HepG2 (cell line): ENCODE measurements around the gene CCL1. TPM values are rescaled to one million over a fixed set of nuclear protein-coding genes. Genes with fewer than 3 reads are reported as not detected.

ENCODE experiments used
- ATAC-seq: fragments of 200-7000 bp; cut with Tn5 transposase; 3 replicates; pipeline ENCODE4 v1.9.1; 2020; ENCODE audit warnings: mild to moderate bottlenecking, moderate library complexity
- BruUV-seq: library from RNA; stranded (reverse); fragments of 400-500 nt; replicated peaks from 2 replicates; lab custom pipeline; 2021; lab: Mats Ljungman, UMichigan
- CTCF ChIA-PET: fragments of 300-600 bp; formaldehyde crosslinking; extraction: SDS; loops from one replicate; lab custom pipeline; 2021; ENCODE audit warnings: low total read pairs, inconsistent platforms, low intra/inter-chr PET ratio; lab: Yijun Ruan, JAX
- POLR2A ChIA-PET: fragments of 350-600 bp; sonication (Branson Sonifier 250); formaldehyde crosslinking; loops from one replicate; lab custom pipeline; 2020; ENCODE audit warnings: antibody characterized with exemption, inconsistent platforms; lab: Yijun Ruan, JAX
- DNase-seq: peaks from one replicate; pipeline ENCODE4 v3.0.0-alpha.2; 2015; ENCODE audit warnings: low spot score
- FAIRE-seq: peaks from 3 replicates; lab custom pipeline; 2011; peaks lifted over from hg19 to GRCh38; lab: Jason Lieb, UNC
- H2AFZ ChIP-seq: one replicate; pipeline ENCODE4 v1.6.1; 2011; ENCODE audit warnings: low read length, inconsistent platforms
- H3K27ac ChIP-seq: fragments of 300-600 bp; 3 replicates; pipeline ENCODE4 v1.8.0; 2011; ENCODE audit warnings: mixed run types, mild to moderate bottlenecking, mixed read lengths, low read length, inconsistent platforms; ENCODE audit not compliant: insufficient read depth; ENCODE audit errors: extremely low read length
- H3K27me3 ChIP-seq, 2 experiments: fragments of 200-600 bp in 1 of 2; 2 replicates in 1 of 2; 3 replicates in 1 of 2; pipeline versions ENCODE4 v1.6.0 to v1.8.0; 2011; ENCODE audit warnings: low read length in 2 of 2, mild to moderate bottlenecking in 2 of 2, moderate library complexity in 2 of 2, inconsistent platforms in 1 of 2; ENCODE audit not compliant: insufficient read depth in 2 of 2, control insufficient read depth in 1 of 2
- H3K36me3 ChIP-seq, 2 experiments: fragments of 200-600 bp in 1 of 2; replicated peaks in 1 of 2; 2 replicates in 1 of 2; 3 replicates in 1 of 2; pipeline versions ENCODE4 v1.5.1 to v1.8.0; 2011; ENCODE audit warnings: low read length in 2 of 2, inconsistent platforms in 1 of 2; ENCODE audit not compliant: insufficient read depth in 2 of 2, control insufficient read depth in 1 of 2
- H3K4me1 ChIP-seq: 2 replicates; pipeline ENCODE4 v1.5.1; 2012; ENCODE audit warnings: low read length, inconsistent platforms; ENCODE audit not compliant: insufficient read depth
- H3K4me2 ChIP-seq: 2 replicates; pipeline ENCODE4 v1.6.0; 2011; ENCODE audit warnings: low read depth, low read length, inconsistent platforms
- H3K4me3 ChIP-seq, 3 experiments: fragments of 200-600 bp in 1 of 3; sonication (generic), shearing (Covaris generic) in 1 of 3; replicated peaks in 1 of 3; 2 replicates each; pipeline ENCODE4 v1.5.1; 2011 to 2016; ENCODE audit warnings: low read length in 3 of 3, inconsistent platforms in 2 of 3, low read depth in 2 of 3, mild to moderate bottlenecking in 2 of 3, control low read depth in 1 of 3, mixed read lengths in 1 of 3; ENCODE audit not compliant: insufficient read depth in 1 of 3
- H3K79me2 ChIP-seq: one replicate; pipeline ENCODE4 v1.6.1; 2011; ENCODE audit warnings: low read length, inconsistent platforms; ENCODE audit not compliant: insufficient read depth
- H3K9ac ChIP-seq: 2 replicates; pipeline ENCODE4 v1.6.0; 2011; ENCODE audit warnings: mild to moderate bottlenecking, low read depth, low read length, inconsistent platforms; ENCODE audit not compliant: insufficient read depth
- H3K9me3 ChIP-seq: 2 replicates; pipeline ENCODE4 v1.5.1; 2012; ENCODE audit warnings: mild to moderate bottlenecking, low read length
- H4K20me1 ChIP-seq: 2 replicates; pipeline ENCODE4 v1.6.0; 2011; ENCODE audit warnings: inconsistent platforms, mild to moderate bottlenecking, low read length, moderate library complexity; ENCODE audit not compliant: insufficient read depth
- MAFK ChIP-seq, 2 experiments: IDR thresholded peaks in 1 of 2; conservative IDR thresholded peaks in 1 of 2; 2 replicates each; pipeline ENCODE4 v1.6.1; 2011; ENCODE audit warnings: improper control_type of control experiment in 2 of 2, low read length in 2 of 2
- MED8 ChIP-seq: sonication (generic); formaldehyde crosslinking; IDR thresholded peaks from 2 replicates; pipeline ENCODE4 v1.8.1; 2023; ENCODE audit warnings: mild to moderate bottlenecking, missing genetic modification reagents; ENCODE audit not compliant: insufficient replicate concordance
- ZNF878 ChIP-seq: sonication (generic); formaldehyde crosslinking; IDR thresholded peaks from 2 replicates; pipeline ENCODE4 v1.8.1; 2023; ENCODE audit warnings: mild to moderate bottlenecking, missing genetic modification reagents, moderate library complexity
- WGBS: methylation state at CpG from one replicate; pipeline ENCODE4 v1.1.6; 2017; ENCODE audit warnings: low lambda C conversion rate; 5-methylcytosine and 5-hydroxymethylcytosine counted together
- in situ Hi-C: cut with HindIII; loops from 2 replicates; pipeline ENCODE4 v1.10.0; 2017; ENCODE audit warnings: low pct_unique_long_range_greater_than_20kb; ENCODE audit not compliant: extremely low pct_ligation_motif_present
- intact Hi-C: fragments of 100-400 bp; cut with micrococcal nuclease; formaldehyde crosslinking; loops from one replicate; pipeline ENCODE4 v1.10.0; 2022; ENCODE audit not compliant: unreplicated experiment
- polyA plus RNA-seq, 8 experiments: library from polyadenylated mRNA; depleted of rRNA in 3 of 8; stranded (reverse) in 7 of 8; unstranded in 1 of 8; fragments of >200 nt; fragmentation: Illumina TruSeq in 4 of 8; extraction: Trizol in 4 of 8; gene quantifications; 2 replicates each; pipeline versions ENCODE4 v1.2.1 to v1.2.3, GENCODE V29; 2011 to 2016; ENCODE audit warnings: low read depth in 4 of 8, missing spikeins in 1 of 8, mixed read lengths in 1 of 8; ENCODE audit not compliant: insufficient read depth in 1 of 8
- total RNA-seq, 5 experiments: library from RNA; depleted of rRNA; stranded (reverse); fragments of >200 nt; fragmentation: Illumina TruSeq; extraction: Trizol; gene quantifications; 2 replicates each; pipeline ENCODE4 v1.2.3, GENCODE V29; 2016; ENCODE audit warnings: low read depth in 1 of 5
- TF ChIP-seq, protein P1 (sequence below): sonication (generic); formaldehyde crosslinking; IDR thresholded peaks from 2 replicates; pipeline ENCODE4 v1.5.0; 2020; ENCODE audit warnings: mild to moderate bottlenecking, missing genetic modification reagents
- TF ChIP-seq, protein P2 (sequence below), 2 experiments: fragments of 450-650 bp in 1 of 2; sonication (generic) in 1 of 2; formaldehyde crosslinking in 1 of 2; IDR thresholded peaks; 2 replicates each; pipeline versions ENCODE4 v1.6.1 to v1.8.0; 2016 to 2022; ENCODE audit warnings: antibody characterized with exemption in 1 of 2, mild to moderate bottlenecking in 1 of 2, missing genetic modification reagents in 1 of 2

Gene CCL1
- total and polyA plus RNA-seq, 2 of the 13 experiments (the other 11 are each of a cell fraction or from before 2014, with no cell fraction given) = not detected

DNA sequence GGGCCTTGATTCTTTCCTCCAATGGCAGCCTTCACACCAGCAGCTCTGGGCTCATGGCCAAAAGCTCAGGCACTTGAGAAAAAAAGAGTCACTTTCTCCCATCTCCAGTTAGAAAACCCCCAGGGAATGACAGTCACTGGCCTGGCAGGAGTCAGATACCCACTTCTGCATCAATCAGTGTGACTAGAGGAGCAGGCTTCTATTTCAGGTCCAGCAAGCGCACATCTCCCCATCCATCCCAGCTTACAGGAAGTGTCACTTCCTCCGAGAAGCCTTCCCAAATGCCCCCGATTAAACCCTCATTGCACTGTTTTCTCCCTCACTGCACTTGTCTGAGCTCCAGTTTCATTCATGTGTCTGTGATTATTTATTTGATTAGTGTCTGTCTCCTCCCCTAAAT lies 30.4 kb upstream of the CCL1 start:
- BruUV-seq = no TSS peak
- intact Hi-C loops (no loop called here), in situ Hi-C loops (no loop called here)
- H3K4me2 ChIP-seq = no peak overlapping the region
- no peak overlapping the region for H3K4me3 ChIP-seq
- H3K36me3 ChIP-seq = no peaks in the 10 kb centered on the region
- H3K4me1 ChIP-seq = no peaks in the 10 kb centered on the region
- ChIA-PET CTCF (no interaction called here), POLR2A (no interaction called here)
- no peak for ATAC-seq
- TF ChIP-seq, protein P1, sequence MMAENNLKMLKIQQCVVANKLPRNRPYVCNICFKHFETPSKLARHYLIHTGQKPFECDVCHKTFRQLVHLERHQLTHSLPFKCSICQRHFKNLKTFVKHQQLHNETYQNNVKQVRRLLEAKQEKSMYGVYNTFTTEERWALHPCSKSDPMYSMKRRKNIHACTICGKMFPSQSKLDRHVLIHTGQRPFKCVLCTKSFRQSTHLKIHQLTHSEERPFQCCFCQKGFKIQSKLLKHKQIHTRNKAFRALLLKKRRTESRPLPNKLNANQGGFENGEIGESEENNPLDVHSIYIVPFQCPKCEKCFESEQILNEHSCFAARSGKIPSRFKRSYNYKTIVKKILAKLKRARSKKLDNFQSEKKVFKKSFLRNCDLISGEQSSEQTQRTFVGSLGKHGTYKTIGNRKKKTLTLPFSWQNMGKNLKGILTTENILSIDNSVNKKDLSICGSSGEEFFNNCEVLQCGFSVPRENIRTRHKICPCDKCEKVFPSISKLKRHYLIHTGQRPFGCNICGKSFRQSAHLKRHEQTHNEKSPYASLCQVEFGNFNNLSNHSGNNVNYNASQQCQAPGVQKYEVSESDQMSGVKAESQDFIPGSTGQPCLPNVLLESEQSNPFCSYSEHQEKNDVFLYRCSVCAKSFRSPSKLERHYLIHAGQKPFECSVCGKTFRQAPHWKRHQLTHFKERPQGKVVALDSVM (CRISPR knock-in tag) = no peak
- TF ChIP-seq MED8 (no peak), MAFK (conservative IDR thresholded peaks at IDR 0.05 in 1 of 2, IDR thresholded peaks at IDR 0.05 in 1 of 2; ENCODE audit: low read length in 2 of 2) (no peak), ZNF878 (CRISPR knock-in tag) (no peak)
- TF ChIP-seq, protein P2, sequence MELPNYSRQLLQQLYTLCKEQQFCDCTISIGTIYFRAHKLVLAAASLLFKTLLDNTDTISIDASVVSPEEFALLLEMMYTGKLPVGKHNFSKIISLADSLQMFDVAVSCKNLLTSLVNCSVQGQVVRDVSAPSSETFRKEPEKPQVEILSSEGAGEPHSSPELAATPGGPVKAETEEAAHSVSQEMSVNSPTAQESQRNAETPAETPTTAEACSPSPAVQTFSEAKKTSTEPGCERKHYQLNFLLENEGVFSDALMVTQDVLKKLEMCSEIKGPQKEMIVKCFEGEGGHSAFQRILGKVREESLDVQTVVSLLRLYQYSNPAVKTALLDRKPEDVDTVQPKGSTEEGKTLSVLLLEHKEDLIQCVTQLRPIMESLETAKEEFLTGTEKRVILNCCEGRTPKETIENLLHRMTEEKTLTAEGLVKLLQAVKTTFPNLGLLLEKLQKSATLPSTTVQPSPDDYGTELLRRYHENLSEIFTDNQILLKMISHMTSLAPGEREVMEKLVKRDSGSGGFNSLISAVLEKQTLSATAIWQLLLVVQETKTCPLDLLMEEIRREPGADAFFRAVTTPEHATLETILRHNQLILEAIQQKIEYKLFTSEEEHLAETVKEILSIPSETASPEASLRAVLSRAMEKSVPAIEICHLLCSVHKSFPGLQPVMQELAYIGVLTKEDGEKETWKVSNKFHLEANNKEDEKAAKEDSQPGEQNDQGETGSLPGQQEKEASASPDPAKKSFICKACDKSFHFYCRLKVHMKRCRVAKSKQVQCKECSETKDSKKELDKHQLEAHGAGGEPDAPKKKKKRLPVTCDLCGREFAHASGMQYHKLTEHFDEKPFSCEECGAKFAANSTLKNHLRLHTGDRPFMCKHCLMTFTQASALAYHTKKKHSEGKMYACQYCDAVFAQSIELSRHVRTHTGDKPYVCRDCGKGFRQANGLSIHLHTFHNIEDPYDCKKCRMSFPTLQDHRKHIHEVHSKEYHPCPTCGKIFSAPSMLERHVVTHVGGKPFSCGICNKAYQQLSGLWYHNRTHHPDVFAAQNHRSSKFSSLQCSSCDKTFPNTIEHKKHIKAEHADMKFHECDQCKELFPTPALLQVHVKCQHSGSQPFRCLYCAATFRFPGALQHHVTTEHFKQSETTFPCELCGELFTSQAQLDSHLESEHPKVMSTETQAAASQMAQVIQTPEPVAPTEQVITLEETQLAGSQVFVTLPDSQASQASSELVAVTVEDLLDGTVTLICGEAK (IDR thresholded peaks at IDR 0.05) = no peak
- TF ChIP-seq, protein P2 (CRISPR knock-in tag; IDR thresholded peaks at IDR 0.05) = no peak
- no peak overlapping the region for H3K9ac ChIP-seq
- DNase-seq = no peak
- no peaks in the 10 kb centered on the region for H3K9me3 ChIP-seq
- no peak overlapping the region for H2AFZ ChIP-seq
- no peak for FAIRE-seq
- no peak overlapping the region for H3K27ac ChIP-seq
- H4K20me1 ChIP-seq = no peaks in the 10 kb centered on the region
- H3K27me3 ChIP-seq = 0 out of 5 replicates have a peak, but pooled peaks cover 0 to 4% of the 10 kb centered on the region in 2 experiments
- 11% methylated on average over 3 of the region's 3 CpGs for WGBS
- no peaks in the 10 kb centered on the region for H3K79me2 ChIP-seq
